ENCODE data around the gene NPR2.
A peak's percentile ranks its signal among the peaks of the same experiment; 100 is the strongest.

Gene NPR2

DNA sequence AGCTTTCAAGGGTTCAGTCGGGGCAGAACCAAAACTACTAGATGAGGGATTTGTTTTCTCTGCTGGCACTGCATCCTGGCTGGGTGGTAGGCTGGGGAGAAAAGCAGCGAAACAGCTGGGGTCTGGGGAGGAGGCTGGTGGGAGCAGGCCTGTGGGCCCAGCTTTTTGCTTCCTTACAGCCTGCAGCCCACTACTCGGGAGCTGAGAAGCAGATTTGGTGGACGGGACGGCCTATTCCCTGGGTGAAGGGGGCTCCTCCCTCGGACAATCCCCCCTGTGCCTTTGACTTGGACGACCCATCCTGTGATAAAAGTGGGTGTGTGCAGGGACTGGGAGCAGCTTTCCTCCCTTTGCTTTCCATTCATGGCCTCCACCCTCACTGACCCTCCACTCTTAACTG, 9.1 kb downstream of the NPR2 start:
- no peak for DNase-seq (ENCODE audit: low spot score)

DNA sequence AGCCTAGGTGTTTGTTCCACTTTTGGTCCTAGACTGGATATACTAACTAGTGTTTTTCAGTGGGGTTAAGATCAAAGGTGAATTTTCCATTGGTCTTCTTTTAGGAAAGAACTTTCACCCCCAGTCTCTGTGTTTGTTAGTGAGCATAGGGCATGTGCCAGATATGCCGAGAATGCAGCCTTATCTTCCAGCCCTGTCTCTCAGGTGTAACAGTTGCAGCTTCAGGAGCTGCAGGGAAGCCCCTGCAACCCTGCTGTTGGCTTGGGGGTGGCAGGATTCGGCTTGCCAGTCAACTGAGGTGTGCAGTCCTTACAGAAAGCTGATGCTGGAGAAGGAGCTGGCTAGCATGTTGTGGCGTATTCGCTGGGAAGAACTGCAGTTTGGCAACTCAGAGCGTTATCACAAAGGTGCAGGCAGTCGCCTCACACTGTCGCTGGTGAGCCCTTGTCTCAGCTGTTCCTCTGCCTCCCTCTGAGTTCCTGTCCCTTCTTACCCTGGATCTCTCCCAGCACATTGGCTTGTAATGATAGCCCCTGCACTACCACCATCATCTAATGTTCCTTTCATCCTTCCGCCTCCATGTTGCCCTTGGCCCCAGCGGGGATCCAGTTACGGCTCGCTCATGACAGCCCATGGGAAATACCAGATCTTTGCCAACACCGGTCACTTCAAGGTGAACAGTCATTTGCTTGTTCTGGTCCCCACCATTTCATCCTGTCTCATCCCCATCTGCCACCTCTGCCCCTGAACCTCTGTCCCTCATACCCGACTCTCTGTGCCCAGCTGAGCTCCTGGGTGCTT, 10.1 kb downstream of the NPR2 start:
- no peak for DNase-seq (ENCODE audit: low spot score)

DNA sequence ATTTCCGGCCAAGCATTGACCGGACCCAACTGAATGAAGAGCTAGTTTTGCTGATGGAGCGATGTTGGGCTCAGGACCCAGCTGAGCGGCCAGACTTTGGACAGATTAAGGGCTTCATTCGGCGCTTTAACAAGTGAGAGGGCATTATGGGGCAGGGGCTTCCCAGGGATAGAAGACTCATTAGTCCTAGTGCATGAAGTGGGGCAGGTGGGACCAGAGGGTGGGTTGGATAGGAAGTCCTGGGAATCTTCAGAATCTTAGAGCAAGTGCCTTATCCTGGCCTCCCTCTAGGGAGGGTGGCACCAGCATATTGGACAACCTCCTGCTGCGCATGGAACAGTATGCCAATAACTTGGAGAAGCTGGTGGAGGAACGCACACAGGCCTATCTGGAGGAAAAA, 14.7 kb downstream of the NPR2 start:
- no peak for DNase-seq (ENCODE audit: low spot score)

DNA sequence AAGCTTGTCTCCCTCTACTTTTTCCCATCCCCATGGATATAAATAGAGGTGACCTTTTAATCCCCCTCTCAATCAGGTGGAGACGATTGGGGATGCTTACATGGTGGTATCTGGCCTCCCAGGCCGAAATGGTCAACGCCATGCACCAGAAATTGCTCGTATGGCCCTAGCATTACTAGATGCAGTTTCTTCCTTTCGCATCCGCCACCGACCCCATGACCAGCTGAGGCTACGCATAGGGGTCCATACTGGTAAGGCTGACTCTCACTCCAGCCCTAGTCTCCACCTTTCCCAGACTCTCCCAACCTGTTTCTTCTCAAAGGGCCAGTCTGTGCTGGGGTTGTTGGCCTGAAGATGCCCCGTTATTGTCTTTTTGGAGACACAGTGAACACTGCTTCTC, 17.0 kb downstream of the NPR2 start:
- no peak for DNase-seq (ENCODE audit: low spot score)

DNA sequence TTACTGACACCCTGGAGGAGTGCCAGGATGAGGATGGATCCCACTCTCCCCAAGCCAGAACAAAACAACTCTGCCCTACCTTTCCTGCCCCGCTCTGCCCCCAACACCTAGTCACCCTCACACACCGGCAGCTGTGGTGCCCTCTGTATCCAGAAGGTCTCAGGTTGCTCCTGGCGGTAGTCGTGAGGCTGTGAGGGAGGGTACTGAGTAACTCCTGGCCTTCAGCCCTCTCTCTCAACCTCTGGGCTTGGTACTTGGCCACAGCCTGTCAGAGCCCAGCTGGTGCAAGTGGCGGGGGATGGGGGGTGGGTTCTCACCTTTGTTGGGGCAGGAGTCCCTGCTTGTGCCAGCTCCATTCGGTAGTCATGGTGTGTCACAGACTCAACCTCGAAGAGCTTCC, 18.7 kb downstream of the NPR2 start:
- no peak for DNase-seq (ENCODE audit: low spot score)

DNA sequence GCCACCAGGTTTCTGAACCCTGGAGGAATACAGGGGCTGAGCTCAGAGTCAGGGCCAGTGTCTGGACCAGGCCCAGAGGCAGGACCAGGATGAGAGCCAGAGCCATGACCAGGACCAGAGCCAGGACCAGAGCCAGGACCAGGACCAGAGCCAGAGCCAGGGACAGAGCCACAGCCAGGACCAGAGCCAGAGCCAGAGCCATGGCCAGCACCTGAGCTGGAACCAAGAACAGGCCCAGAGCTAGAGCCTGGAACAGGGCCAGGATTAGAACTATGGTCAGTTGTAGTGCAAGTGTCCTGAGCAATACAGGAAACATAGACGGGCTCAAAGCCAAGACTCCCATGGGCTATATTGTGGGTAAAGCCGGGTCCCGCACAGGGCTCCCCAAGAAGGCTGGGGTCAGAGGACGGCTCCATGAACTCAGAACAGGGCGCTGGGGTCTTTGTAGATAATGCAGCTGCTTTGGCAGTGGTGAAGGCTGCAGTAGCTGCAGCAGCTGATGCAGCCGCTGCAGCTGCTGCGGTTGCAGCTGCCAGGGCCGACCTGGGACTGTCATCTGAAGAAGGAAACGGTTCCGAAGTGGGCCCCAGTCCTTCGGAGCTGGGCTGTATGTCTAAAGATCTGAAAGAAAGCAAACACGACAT, 20.1 kb downstream of the NPR2 start:
- no peak for DNase-seq (ENCODE audit: low spot score)

DNA sequence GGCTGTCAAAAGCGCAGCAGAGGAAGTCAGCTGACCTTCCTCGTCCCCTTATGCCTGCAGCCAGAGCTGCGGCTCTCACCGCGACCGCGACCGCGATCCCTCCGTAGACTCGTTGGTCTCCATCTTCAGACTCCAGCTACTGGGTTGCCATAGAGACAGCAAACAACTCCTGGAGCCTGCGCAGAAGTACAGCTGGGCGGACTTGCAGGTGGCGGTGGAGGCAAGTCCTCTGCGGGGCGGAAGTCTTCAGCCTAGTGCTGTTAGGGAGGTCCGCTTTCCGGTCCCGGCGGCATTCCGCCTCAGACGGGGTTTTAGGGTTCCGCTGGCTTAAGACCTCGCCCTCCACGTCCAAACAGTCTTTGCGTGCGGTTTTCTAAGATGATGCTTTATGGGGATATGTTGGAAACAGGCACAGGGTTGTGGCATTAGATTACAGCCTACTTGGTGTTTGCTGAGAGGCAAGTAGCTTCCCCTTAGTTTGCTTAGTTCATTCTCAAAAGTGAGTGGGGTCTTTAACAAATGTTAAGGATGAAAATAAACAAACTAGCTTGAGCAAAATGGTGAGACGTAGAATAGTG, 20.7 kb downstream of the NPR2 start, which contains the start of gene SPAG8:
Gene SPAG8, minus strand, starts transcription at position 238 of the 578 bp plus-strand sequence. Its CDS starts 115 bp downstream, at position 123.
- peak; percentile 97 for DNase-seq (ENCODE audit: low spot score)

DNA sequence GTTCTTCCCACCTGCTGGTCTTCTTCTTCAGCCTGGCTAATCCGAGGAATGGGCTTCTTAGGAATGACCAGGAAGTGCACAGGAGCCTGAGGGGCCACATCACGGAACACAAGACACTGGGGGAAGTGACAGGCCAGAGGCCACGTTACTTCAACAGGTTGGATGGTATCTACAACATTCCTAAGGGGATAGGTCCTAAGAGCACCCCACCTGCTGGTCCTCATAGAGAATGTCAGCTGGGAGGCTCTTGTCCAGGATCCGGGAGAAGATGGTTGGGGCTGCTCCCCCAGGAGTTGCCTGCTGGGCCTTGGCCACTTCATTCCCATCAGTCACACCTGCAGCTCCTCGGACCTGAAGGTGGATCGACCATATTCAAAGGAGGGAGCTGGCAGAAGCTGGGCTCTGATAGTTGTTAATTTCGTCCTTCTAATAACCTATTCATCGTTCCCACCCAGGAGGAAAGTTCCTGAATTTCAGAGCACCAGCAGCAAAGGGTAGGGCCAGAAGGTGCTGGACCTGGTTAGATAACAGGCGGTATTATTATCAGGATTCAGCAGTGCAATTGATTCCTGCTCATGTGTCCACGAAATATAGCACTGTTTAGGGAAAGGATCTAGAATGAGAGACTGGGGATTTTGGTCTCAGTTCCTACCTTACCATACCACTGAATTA, 22.2 kb downstream of the NPR2 start:
- DNase-seq (ENCODE audit: low spot score): no peak

DNA sequence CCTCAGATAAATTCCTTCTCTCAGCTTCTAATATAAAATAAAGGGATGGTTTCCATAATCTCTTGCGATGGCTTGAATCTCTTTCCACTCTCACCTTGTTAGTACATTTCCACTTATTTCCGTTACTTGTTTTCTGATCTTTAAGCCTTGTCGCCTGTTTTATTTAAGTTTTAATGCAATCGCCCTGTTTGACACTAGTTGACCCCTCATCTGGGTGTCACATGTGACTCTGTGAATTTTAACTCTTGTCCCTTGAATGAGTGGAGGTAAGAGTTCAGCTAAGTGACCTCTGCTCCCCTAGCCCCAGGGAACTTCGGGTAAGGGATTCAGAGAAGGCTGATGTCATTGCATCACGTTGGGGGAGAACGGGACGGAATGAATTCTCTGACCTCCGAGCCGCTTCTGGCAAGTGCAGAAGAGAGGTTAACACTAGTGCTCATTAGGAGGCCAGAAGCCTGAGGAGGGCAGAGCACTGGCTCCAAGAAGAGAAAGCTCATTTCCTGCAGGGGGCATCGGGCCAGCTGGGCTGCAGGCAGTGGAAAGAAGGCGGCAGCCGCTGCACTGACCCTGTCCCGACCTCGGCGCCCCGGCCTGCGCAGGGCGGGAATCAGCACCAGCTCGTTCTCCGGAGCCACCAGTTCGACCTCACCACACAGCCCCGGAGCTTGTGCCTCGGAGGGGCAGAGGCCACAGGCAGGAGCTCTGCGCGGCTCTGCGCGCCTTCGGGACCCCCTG, 22.9 kb downstream of the NPR2 start:
- DNase-seq (ENCODE audit: low spot score): peak; percentile 20

DNA sequence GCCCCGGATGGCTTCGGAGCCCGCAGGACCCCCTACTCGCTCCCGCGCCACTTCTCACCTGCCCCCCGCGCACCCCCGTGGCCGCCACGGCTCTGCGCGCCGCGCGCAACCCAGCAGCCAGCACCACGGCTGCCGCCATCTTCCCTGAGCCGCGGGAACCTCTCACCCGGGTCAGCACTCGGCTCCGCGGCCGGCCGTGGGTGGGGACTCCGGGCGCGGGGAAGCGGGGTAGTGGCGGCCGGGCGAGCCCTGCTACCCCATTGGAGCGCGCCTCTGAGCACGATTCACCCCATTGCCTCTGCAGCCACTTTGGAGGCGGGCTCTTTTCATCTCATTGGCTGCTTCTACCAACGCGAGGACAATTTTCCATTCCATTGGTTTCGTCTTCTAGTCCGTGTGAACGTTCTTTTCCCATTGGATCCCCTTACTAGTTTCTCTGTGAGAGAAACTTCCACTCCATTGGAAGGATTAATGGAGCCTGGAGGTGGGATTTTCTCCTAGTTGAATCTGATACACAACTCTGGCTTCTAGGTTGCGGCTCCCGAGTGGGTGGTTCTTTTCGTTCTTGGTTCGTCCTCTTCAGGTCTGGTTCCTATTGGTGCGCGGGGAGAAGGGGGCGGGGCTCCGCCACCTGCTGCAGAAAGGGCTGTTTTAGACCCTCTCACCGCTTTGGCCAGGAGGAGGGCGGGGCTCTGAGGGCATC, 23.6 kb downstream of the NPR2 start, which contains the start of gene HINT2:
Gene HINT2, minus strand, starts transcription at position 202 of the 703 bp plus-strand sequence. Its CDS starts 63 bp downstream, at position 139.
- DNase-seq (ENCODE audit: low spot score): peak; percentile 97

DNA sequence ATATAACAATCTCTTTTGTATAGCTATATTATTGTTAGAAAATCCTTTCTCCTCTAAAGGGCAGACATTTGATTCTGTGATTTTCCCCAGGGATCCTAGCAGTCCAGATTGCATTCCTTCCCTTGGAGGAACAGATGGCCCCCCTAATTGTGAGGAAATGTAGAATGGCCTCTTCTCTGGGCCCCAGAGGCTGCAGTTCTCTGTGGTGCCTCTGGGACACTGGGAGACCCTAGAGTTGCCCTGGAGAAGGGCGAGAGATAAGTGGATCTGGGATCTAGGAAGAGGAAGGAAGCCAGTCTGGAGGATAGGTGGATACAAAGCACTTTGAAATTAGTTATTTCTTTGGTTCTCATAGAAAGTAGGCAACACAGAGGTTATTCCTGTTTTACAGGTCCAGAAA, 25.3 kb downstream of the NPR2 start:
- DNase-seq (ENCODE audit: low spot score): no peak

DNA sequence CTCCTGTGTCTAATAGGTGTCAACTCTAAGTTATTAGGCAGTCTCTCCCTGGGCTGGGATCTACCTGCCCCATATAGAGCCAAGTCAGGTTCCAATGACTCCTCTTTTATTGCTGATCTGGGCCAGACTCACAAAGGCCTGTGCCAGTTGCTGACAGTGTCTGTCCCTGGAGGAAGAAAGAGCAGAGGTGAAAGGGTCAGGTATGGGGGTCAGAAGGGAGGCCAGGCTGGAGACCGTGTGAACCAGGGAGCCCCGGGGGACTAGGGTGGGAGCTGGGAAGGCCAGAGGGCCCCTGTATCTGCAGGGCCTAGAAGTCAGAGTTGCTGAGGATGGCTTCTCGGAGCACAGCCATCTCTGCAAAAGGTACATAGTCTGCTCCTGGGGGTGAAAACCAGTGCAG, 26.9 kb downstream of the NPR2 start:
- DNase-seq (ENCODE audit: low spot score): no peak

DNA sequence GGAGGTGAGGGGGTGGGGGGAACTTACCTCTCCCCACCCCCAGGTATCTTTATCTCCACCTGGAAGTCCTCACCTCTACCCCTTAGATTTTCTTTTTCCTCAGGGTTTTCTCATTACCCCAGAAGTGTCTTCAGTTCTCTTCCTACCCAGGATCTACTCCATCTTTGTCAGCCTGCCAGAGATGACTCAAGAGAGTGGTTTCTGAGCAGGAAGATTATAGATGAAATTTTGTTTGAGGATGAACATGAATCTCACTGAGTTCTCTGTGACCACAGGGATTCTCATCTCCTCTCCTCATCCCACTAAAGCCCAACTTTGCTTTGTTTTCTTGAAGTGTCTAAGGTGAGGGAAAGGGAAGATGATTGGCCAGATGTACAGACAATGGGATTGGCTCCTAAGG, 28.7 kb downstream of the NPR2 start:
- no peak for DNase-seq (ENCODE audit: low spot score)

DNA sequence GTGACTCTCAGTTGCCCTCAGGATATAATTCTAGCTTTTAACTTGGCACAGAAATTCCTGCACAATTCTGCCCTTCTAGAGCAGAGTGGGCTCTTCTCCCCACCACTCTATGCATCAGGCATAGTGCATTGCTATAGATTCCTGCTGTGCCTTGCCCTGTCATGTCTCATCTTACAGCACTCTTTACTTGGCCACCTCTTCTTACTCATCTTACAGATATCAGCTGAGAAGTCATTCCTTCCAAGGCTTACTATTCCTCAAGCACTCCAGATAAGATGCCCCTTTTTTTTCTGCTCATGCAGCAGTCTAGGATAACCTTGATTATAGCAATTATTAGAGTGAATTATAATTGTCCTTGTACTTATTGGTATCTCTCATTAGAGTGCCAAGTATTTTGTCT, 31.5 kb downstream of the NPR2 start:
- no peak for DNase-seq (ENCODE audit: low spot score)

DNA sequence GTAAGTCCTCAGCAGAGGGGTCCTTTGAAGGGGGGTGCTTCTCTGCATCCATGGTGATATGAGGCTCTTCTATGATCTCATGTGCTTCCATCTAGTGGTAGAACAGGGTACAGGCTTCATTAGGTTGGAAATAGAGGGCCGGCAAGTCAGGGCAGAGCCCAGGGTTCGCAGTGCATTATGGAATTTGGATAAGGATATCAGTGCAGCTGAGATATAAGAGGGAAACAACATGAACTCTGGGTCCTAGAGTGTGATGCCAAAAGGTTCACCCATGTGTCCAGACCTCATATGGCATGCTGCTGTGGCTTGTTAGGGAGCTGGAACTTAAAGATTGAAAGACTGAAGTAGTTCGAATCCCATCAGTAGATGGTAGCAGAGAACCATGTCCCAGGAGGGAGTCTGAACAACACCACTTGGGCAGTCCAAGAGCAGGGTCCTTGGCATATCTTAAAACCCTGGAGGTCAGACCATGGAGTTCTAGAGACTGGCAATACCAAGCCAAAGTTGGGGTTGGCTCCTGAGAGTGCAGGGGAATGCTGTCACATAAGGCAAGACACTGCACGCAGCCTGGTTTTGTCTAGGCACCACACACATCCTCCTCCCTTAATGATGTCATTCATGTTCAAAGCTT, 34.8 kb downstream of the NPR2 start:
- DNase-seq (ENCODE audit: low spot score): peak; percentile 39

DNA sequence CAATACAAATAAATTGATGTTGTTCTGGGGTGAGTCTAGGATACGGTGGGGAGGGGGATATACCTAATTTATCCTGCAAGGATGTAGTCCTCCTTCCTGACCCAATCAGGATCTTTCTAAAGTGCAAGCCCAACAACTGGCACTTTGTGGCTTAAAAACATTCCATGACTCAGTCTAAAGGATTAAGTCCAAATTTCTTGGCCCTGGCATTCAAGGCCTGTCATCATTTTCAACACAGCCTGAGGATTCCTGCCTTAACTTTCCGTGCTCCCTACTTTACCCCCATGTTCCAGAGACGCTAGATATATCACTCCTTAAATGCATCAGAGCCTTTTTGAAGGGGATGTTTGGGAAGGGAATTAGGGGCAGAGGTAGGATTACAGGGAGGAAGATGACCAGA, 36.1 kb downstream of the NPR2 start:
- no peak for DNase-seq (ENCODE audit: low spot score)

DNA sequence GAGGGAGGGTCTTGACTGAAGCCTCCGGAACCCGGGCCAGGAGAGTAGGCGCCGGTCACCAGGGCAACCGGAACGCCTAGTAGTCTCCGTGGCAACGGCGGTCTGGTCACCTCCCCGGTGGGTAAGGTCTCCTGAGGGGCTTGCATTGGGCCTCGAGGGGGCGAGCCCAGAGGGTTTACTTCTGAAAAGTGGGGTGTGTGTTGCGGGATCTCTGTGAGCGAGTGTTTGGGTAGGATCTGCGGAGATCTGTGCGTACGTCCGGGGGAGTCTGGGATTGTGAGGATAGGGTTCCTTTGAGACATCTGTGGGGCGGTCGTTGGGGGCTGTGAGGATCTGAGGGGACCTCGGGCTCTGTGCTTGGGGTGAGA, 37.3 kb downstream of the NPR2 start, which contains the start of gene FAM221B:
Gene FAM221B, minus strand, starts transcription at position 17 of the 368 bp plus-strand sequence. CDS start 2,571 bp downstream, outside the sequence.
- DNase-seq (ENCODE audit: low spot score): no peak

DNA sequence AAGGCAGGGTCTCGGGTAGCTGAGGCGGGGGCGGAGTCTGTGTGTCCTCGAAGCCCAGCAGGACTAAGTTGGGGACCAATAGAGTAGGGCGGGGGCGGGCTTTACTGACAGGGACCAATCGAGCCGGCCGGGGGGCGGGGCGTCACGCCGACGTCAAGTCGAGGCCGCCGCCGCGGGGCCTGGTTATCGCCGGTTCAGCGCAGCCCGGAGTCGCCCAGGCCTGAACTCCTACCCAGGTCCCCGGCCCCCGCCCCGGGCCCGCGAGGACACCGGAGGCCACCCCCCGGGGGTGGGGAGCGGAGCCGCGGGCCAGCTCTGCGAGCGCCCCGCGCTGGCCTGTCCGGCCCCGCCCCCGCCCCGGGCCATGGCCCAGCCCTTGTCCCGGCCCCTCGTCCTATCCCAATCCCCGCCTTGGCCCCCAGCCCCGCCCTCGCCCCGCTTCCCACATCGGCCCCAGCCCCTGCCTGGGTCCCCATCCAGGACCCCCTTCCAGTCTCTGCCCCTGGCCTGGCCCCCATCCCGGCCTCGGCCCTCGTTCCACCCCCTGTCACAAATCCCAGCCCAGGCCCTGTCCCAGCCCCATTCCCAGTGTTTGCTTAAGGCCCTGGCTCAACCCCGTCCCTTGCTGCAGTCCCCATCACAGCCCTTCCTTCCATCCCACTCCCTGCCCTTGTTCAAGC, 37.8 kb downstream of the NPR2 start, which contains the start of gene TMEM8B:
Gene TMEM8B, plus strand, starts transcription at position 145 of the 680 bp plus-strand sequence. Its CDS starts 220 bp downstream, at position 365.
- peak; percentile 93 for DNase-seq (ENCODE audit: low spot score)

DNA sequence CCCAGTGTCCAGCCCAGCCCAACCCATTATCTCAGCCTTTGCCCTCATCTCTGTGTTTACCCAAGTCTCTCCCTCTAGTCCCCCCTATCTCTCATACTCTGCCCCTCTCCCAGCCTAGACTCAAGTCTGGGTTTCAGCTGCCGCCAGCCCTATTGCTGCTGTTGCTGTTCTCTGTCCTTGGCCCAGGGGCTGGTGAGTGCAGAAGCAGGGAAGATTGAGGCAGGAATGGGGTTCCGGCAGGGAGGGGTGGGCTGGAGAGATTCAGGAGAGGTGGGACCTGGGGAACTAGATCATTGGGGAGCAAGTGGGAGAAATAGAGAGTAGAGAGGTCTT, 38.3 kb downstream of the NPR2 start:
- no peak for DNase-seq (ENCODE audit: low spot score)

DNA sequence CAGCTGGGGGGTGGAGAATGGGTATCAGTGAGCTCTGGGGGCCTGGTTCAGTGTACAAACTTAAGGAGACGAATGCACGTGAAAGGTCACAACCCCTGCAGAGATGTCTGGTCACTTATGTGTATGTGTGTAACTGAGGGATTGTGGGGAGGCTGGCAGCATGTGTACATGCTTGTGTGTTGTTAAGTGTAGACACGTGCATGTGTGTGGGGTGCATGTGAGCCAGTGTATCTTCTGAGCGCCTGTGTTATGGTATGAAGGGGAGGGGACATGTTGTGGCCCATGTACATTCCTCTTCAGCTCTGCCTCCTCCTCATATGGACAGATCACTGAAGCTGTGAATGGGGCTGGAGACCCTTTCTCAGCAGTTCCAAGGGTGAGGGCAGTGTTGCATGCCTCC, 39.6 kb downstream of the NPR2 start:
- DNase-seq (ENCODE audit: low spot score): no peak

Measured in CD4-positive, alpha-beta T cell treated with Interleukin-6 at 100 ng/mL for 8 hours (primary cell).